A673 (cell line): ENCODE results near the gene GIGYF2. TPM values are rescaled to one million over a fixed set of nuclear protein-coding genes. Genes with fewer than 3 reads are reported as not detected.

Experiments
- Bru-seq: library from RNA; stranded (reverse); fragments of 400-500 nt; gene quantifications from one replicate; lab custom pipeline; 2021; lab: Mats Ljungman, UMichigan
- BruChase-seq, 2 experiments: library from RNA; stranded (reverse); fragments of 400-500 nt; gene quantifications; one replicate each; lab custom pipeline; 2021; lab: Mats Ljungman, UMichigan
- BruUV-seq: library from RNA; stranded (reverse); fragments of 400-500 nt; replicated peaks from 2 replicates; lab custom pipeline; 2021; lab: Mats Ljungman, UMichigan
- CTCF ChIA-PET: fragments of 300-600 bp; sonication (Branson Sonifier 250); formaldehyde crosslinking; loops from one replicate; lab custom pipeline; 2022; ENCODE audit warnings: antibody characterized with exemption; lab: Charles Lee
- POLR2A ChIA-PET: fragments of 300-600 bp; sonication (Branson Sonifier 250); formaldehyde crosslinking; loops from one replicate; lab custom pipeline; 2022; ENCODE audit warnings: antibody characterized with exemption; ENCODE audit not compliant: low non-redundant PET; lab: Charles Lee
- DNase-seq: peaks from one replicate; pipeline ENCODE4 v3.0.0-alpha.2; 2015; ENCODE audit warnings: low spot score
- H3K27ac ChIP-seq: fragments of 200-600 bp; sonication (generic); 2 replicates; pipeline ENCODE4 v1.5.1; 2016; ENCODE audit warnings: mixed run types, low read depth, mild to moderate bottlenecking, mixed read lengths, antibody characterized with exemption, low read length; ENCODE audit not compliant: poor library complexity, severe bottlenecking
- H3K27me3 ChIP-seq: fragments of 200-600 bp; sonication (generic); replicated peaks from 2 replicates; pipeline ENCODE4 v1.6.1; 2017; ENCODE audit warnings: mixed run types, low read depth, mild to moderate bottlenecking, mixed read lengths, antibody characterized with exemption, low read length; ENCODE audit not compliant: insufficient read depth, poor library complexity
- H3K36me3 ChIP-seq: fragments of 200-600 bp; sonication (generic); 2 replicates; pipeline ENCODE4 v1.6.1; 2016; ENCODE audit warnings: mixed run types, mild to moderate bottlenecking, mixed read lengths, antibody characterized with exemption, low read length; ENCODE audit not compliant: insufficient read depth, poor library complexity, severe bottlenecking
- H3K4me1 ChIP-seq: fragments of 200-600 bp; sonication (generic); 2 replicates; pipeline ENCODE4 v1.6.1; 2017; ENCODE audit warnings: mixed run types, mild to moderate bottlenecking, mixed read lengths, antibody characterized with exemption, low read length; ENCODE audit not compliant: insufficient read depth, poor library complexity, severe bottlenecking
- H3K4me3 ChIP-seq: fragments of 200-600 bp; sonication (generic); 2 replicates; pipeline ENCODE4 v1.5.1; 2016; ENCODE audit warnings: low read depth, mixed run types, mild to moderate bottlenecking, mixed read lengths, low read length; ENCODE audit not compliant: poor library complexity, severe bottlenecking
- H3K9me3 ChIP-seq: fragments of 200-600 bp; sonication (generic); 2 replicates; pipeline ENCODE4 v1.6.1; 2016; ENCODE audit warnings: mixed run types, low read depth, mild to moderate bottlenecking, mixed read lengths, antibody characterized with exemption, low read length; ENCODE audit not compliant: poor library complexity, severe bottlenecking
- CTCF ChIP-seq: fragments of 300-800, 200-600 bp; sonication (generic); conservative IDR thresholded peaks from 2 replicates; pipeline ENCODE4 v1.5.1; 2017; ENCODE audit warnings: low read depth, mild to moderate bottlenecking, antibody characterized with exemption, low read length, moderate library complexity, mixed read lengths
- EZH2 ChIP-seq: fragments of 200-600 bp; sonication (generic); IDR thresholded peaks from 2 replicates; pipeline ENCODE4 v1.6.1; 2017; ENCODE audit warnings: borderline replicate concordance, low read depth, mild to moderate bottlenecking, mixed read lengths, antibody characterized with exemption, low read length; ENCODE audit not compliant: poor library complexity, severe bottlenecking
- intact Hi-C: fragments of 100-400 bp; cut with micrococcal nuclease; formaldehyde crosslinking; loops from one replicate; pipeline ENCODE4 v1.10.0; 2022; ENCODE audit not compliant: unreplicated experiment
- long read RNA-seq: library from polyadenylated mRNA; stranded (forward); transcript quantifications from one replicate; pipeline ENCODE4 v2.0.0, GENCODE V29; 2022
- total RNA-seq: library from RNA; stranded (reverse); gene quantifications from 2 replicates; pipeline ENCODE4 v1.2.3, GENCODE V29; 2021

The GIGYF2 gene
- total RNA-seq (62.8 and 67.3 TPM in 2 replicates), Bru-seq, nascent RNA (percentile 91 among the genes with signal in this experiment), BruChase-seq, experiment 1, labeled RNA remaining after a 2-hour chase (percentile 87 among the genes with signal in this experiment), BruChase-seq, experiment 2, labeled RNA remaining after a 6-hour chase (percentile 85 among the genes with signal in this experiment)
- long read RNA-seq, full-length matches to known transcripts = 4 of 37 reads
- long read RNA-seq, partial matches to known transcripts = 7 of 37 reads
- long read RNA-seq, other reads (novel, unspliced or antisense) = 26 of 37 reads

- POLR2A ChIA-PET = no interaction called here
- Histone ChIP-seq H3K27ac (peak within 1 kb of the TSS; percentile 88), H3K4me1 (peaks cover 20% of the 10 kb centered on the region), H3K36me3 (no peaks in the 10 kb centered on the region), H3K4me3 (peak within 1 kb of the TSS; percentile 79), H3K9me3 (no peaks in the 10 kb centered on the region), H3K27me3 (no peaks in the 10 kb centered on the region)
- peak; percentile 97 for DNase-seq
- CTCF ChIA-PET = interaction anchor here (0.6 kb wide), 1 partner anchor 91 kb away, joined by 3 read pairs; no protein-coding TSS in a partner anchor
- intact Hi-C loops = no loop called here
- BruUV-seq = no TSS peak
- TF ChIP-seq CTCF = no peak
- TF ChIP-seq EZH2 = no peak
Measured at GRCh38 chr2:232697059-232697806, at the start of gene GIGYF2. Gene GIGYF2 (plus strand): TSS chr2:232697331. CDS start chr2:232735198, 37,867 bp downstream.

GRCh38 chr2:232649033-232649432 lies 48.1 kb upstream of the GIGYF2 start:
- intact Hi-C loops = no loop called here
- Histone ChIP-seq H3K4me1 (no peaks in the 10 kb centered on the region), H3K9me3 (no peaks in the 10 kb centered on the region), H3K27ac (no peak overlapping the region), H3K4me3 (no peak overlapping the region), H3K36me3 (no peaks in the 10 kb centered on the region), H3K27me3 (no peaks in the 10 kb centered on the region)
- DNase-seq = no peak
- TF ChIP-seq EZH2 (no peak), CTCF (no peak)
- ChIA-PET CTCF (no interaction called here), POLR2A (no interaction called here)
- no TSS peak for BruUV-seq

- no peaks in the 10 kb centered on the region for H3K36me3 ChIP-seq
- intact Hi-C loops = no loop called here
- no peak for TF ChIP-seq CTCF
- H3K4me1 ChIP-seq = no peaks in the 10 kb centered on the region
- no TSS peak for BruUV-seq
- no peaks in the 10 kb centered on the region for H3K9me3 ChIP-seq
- H3K4me3 ChIP-seq = no peak overlapping the region
- no peak for DNase-seq
- no peak overlapping the region for H3K27ac ChIP-seq
- POLR2A ChIA-PET = no interaction called here
- no peaks in the 10 kb centered on the region for H3K27me3 ChIP-seq
- CTCF ChIA-PET = no interaction called here
Measured at GRCh38 chr2:232652505-232652851, 44.7 kb upstream of the GIGYF2 start.
